Glutamatergic neuron (in vitro differentiated cells): ENCODE results near the gene EDC3. TPM values are rescaled to one million over a fixed set of nuclear protein-coding genes. Genes with fewer than 3 reads are reported as not detected.

Experiments used
- DNase-seq: peaks from one replicate; pipeline ENCODE4 v3.0.0; 2022
- H3K27ac Mint-ChIP-seq: one replicate; pipeline ENCODE4 v1.8.0; 2020; ENCODE audit warnings: mild to moderate bottlenecking, mixed read lengths, inconsistent platforms; ENCODE audit not compliant: unreplicated experiment
- H3K27me3 Mint-ChIP-seq: one replicate; pipeline ENCODE4 v1.8.0; 2020; ENCODE audit warnings: mild to moderate bottlenecking, moderate library complexity, mixed read lengths, inconsistent platforms; ENCODE audit not compliant: unreplicated experiment
- H3K36me3 Mint-ChIP-seq: one replicate; pipeline ENCODE4 v1.8.0; 2020; ENCODE audit warnings: mild to moderate bottlenecking, mixed read lengths, inconsistent platforms; ENCODE audit not compliant: unreplicated experiment
- H3K4me1 Mint-ChIP-seq: one replicate; pipeline ENCODE4 v1.8.0; 2020; ENCODE audit warnings: mild to moderate bottlenecking, low read depth, mixed read lengths, inconsistent platforms; ENCODE audit not compliant: unreplicated experiment
- H3K4me3 Mint-ChIP-seq: one replicate; pipeline ENCODE4 v1.8.0; 2020; ENCODE audit warnings: mild to moderate bottlenecking, mixed read lengths, inconsistent platforms; ENCODE audit not compliant: unreplicated experiment
- H3K9me3 Mint-ChIP-seq: one replicate; pipeline ENCODE4 v1.8.0; 2020; ENCODE audit warnings: mild to moderate bottlenecking, moderate library complexity, mixed read lengths, inconsistent platforms; ENCODE audit not compliant: unreplicated experiment
- CTCF ChIP-seq: fragments of 200-600 bp; sonication (generic); IDR thresholded peaks from one replicate; pipeline ENCODE4 v1.5.0; 2021; ENCODE audit not compliant: partially characterized antibody, unreplicated experiment
- total RNA-seq: library from RNA; stranded (reverse); fragmentation: NEBNext Ultra II Directional; extraction: Animal tissue kit (Norgen Biotek cat#: 25700); gene quantifications from one replicate; pipeline ENCODE4 v1.2.1, GENCODE V29; 2021; ENCODE audit not compliant: unreplicated experiment

The EDC3 gene
- total RNA-seq, 1 donor from 2014 or later: 66.0 TPM

- Mint-ChIP-seq H3K27ac (peak overlapping the region; percentile 97), H3K27me3 (peaks cover 12% of the 10 kb centered on the region), H3K36me3 (no peaks in the 10 kb centered on the region), H3K4me1 (peaks cover 18% of the 10 kb centered on the region), H3K9me3 (peaks cover 7% of the 10 kb centered on the region), H3K4me3 (peak overlapping the region; percentile 92)
- peak; percentile 82 for DNase-seq
- no peak for TF ChIP-seq CTCF
These were observed 80.9 kb downstream of the EDC3 start for GRCh38 chr15:74614744-74615507.

GRCh38 chr15:74613953-74614743 lies 81.7 kb downstream of the EDC3 start:
- DNase-seq: no peak
- Mint-ChIP-seq H3K4me1 (peaks cover 25% of the 10 kb centered on the region), H3K27me3 (peaks cover 14% of the 10 kb centered on the region), H3K27ac (peak overlapping the region; percentile 52), H3K36me3 (no peaks in the 10 kb centered on the region), H3K4me3 (peak overlapping the region; percentile 71), H3K9me3 (peaks cover 5% of the 10 kb centered on the region)
- TF ChIP-seq CTCF: no peak

- Mint-ChIP-seq H3K9me3 (peaks cover 5% of the 10 kb centered on the region), H3K4me1 (peaks cover 26% of the 10 kb centered on the region), H3K27ac (peak overlapping the region; percentile 75), H3K27me3 (peaks cover 15% of the 10 kb centered on the region), H3K4me3 (peak overlapping the region; percentile 12), H3K36me3 (no peaks in the 10 kb centered on the region)
- no peak for DNase-seq
- no peak for TF ChIP-seq CTCF
These were observed 82.5 kb downstream of the EDC3 start for GRCh38 chr15:74613089-74613952.

GRCh38 chr15:74612677-74613076 lies 83.1 kb downstream of the EDC3 start:
- peaks cover 22% of the 10 kb centered on the region for H3K4me1 Mint-ChIP-seq
- H3K9me3 Mint-ChIP-seq: peaks cover 5% of the 10 kb centered on the region
- H3K27me3 Mint-ChIP-seq: peaks cover 14% of the 10 kb centered on the region
- no peak for TF ChIP-seq CTCF
- H3K36me3 Mint-ChIP-seq: no peaks in the 10 kb centered on the region
- no peak overlapping the region for H3K4me3 Mint-ChIP-seq
- no peak for DNase-seq
- H3K27ac Mint-ChIP-seq: no peak overlapping the region
